OCI-LY7 (cell line): Measurements from ENCODE around the gene DOK3. TPM values are rescaled to one million over a fixed set of nuclear protein-coding genes. Genes with fewer than 3 reads are reported as not detected.

ENCODE experiments used
- BruUV-seq: library from RNA; stranded (reverse); fragments of 400-500 nt; replicated peaks from 2 replicates; lab custom pipeline; 2021; lab: Mats Ljungman, UMichigan
- CTCF ChIA-PET: fragments of 300-600 bp; sonication (Branson Sonifier 250); formaldehyde crosslinking; loops from one replicate; lab custom pipeline; 2022; ENCODE audit warnings: antibody characterized with exemption; ENCODE audit not compliant: unreplicated experiment; lab: Charles Lee
- POLR2A ChIA-PET: fragments of 300-600 bp; sonication (Branson Sonifier 250); formaldehyde crosslinking; loops from one replicate; lab custom pipeline; 2022; ENCODE audit warnings: antibody characterized with exemption; lab: Charles Lee
- DNase-seq: peaks from one replicate; pipeline ENCODE4 v3.0.0-alpha.2; 2015; ENCODE audit warnings: low spot score
- H2AFZ ChIP-seq: fragments of 200-600 bp; sonication (generic), shearing (Covaris generic); 2 replicates; pipeline ENCODE4 v1.6.1; 2014; ENCODE audit warnings: mild to moderate bottlenecking, antibody characterized with exemption, low read length, moderate library complexity
- H3K27ac ChIP-seq: fragments of 200-600 bp; sonication (generic); 2 replicates; pipeline ENCODE4 v1.5.1; 2014; ENCODE audit warnings: mixed run types, low read depth, mild to moderate bottlenecking, moderate library complexity, low read length, inconsistent platforms; ENCODE audit not compliant: poor library complexity, severe bottlenecking
- H3K36me3 ChIP-seq: fragments of 200-600 bp; sonication (generic); 2 replicates; pipeline ENCODE4 v1.6.1; 2014; ENCODE audit warnings: mild to moderate bottlenecking, antibody characterized with exemption, low read length, moderate library complexity, mixed read lengths; ENCODE audit not compliant: insufficient read depth
- H3K4me1 ChIP-seq: fragments of 200-600 bp; sonication (generic); 2 replicates; pipeline ENCODE4 v1.5.1; 2014; ENCODE audit warnings: mild to moderate bottlenecking, low read length; ENCODE audit not compliant: insufficient read depth, poor library complexity, severe bottlenecking
- H3K4me2 ChIP-seq: fragments of 200-600 bp; sonication (generic); 2 replicates; pipeline ENCODE4 v1.6.1; 2014; ENCODE audit warnings: mild to moderate bottlenecking, low read length
- H3K4me3 ChIP-seq: fragments of 200-600 bp; sonication (generic); 2 replicates; pipeline ENCODE4 v1.5.1; 2014; ENCODE audit warnings: mild to moderate bottlenecking, low read depth, low read length; ENCODE audit not compliant: poor library complexity, severe bottlenecking
- H3K79me2 ChIP-seq: fragments of 200-600 bp; sonication (generic); 2 replicates; pipeline ENCODE4 v1.6.1; 2016; ENCODE audit warnings: low read depth, mild to moderate bottlenecking, low read length, moderate library complexity, mixed read lengths; ENCODE audit not compliant: insufficient read depth
- H3K9me2 ChIP-seq: fragments of 200-600 bp; sonication (generic); 2 replicates; pipeline ENCODE4 v1.6.1; 2016; ENCODE audit warnings: mild to moderate bottlenecking, low read length, mixed read lengths; ENCODE audit not compliant: insufficient read depth
- H3K9me3 ChIP-seq: fragments of 200-600 bp; sonication (generic); 2 replicates; pipeline ENCODE4 v1.6.1; 2014; ENCODE audit warnings: mild to moderate bottlenecking, mixed run types, low read length, mixed read lengths
- H4K20me1 ChIP-seq: fragments of 200-600 bp; sonication (generic); 2 replicates; pipeline ENCODE4 v1.6.1; 2014; ENCODE audit warnings: mild to moderate bottlenecking, antibody characterized with exemption, low read length, moderate library complexity, mixed read lengths; ENCODE audit not compliant: insufficient read depth
- EZH2phosphoT487 ChIP-seq: fragments of 200-600 bp; sonication (generic); IDR thresholded peaks from 2 replicates; pipeline ENCODE4 v1.6.1; 2018; ENCODE audit warnings: low read depth, borderline replicate concordance, mild to moderate bottlenecking, mixed run types, antibody characterized with exemption, low read length, moderate library complexity, mixed read lengths
- intact Hi-C: fragments of 100-400 bp; cut with micrococcal nuclease; formaldehyde crosslinking; loops from one replicate; pipeline ENCODE4 v1.10.0; 2022; ENCODE audit not compliant: unreplicated experiment
- total RNA-seq, 2 experiments: library from RNA; depleted of rRNA in 1 of 2; stranded (reverse); fragments of >200 nt in 1 of 2; shearing (Covaris generic) in 1 of 2; gene quantifications; 2 replicates each; pipeline ENCODE4 v1.2.3, GENCODE V29; 2014 to 2022
- TF ChIP-seq, protein P1 (sequence below): fragments of 200-600 bp; sonication (generic); conservative IDR thresholded peaks from 2 replicates; pipeline ENCODE4 v1.5.1; 2014; ENCODE audit warnings: mild to moderate bottlenecking, antibody characterized with exemption, low read length, moderate library complexity, mixed read lengths

DOK3 gene
- total RNA-seq, 2 experiments from 2014 or later = 186 to 260 TPM

DNA sequence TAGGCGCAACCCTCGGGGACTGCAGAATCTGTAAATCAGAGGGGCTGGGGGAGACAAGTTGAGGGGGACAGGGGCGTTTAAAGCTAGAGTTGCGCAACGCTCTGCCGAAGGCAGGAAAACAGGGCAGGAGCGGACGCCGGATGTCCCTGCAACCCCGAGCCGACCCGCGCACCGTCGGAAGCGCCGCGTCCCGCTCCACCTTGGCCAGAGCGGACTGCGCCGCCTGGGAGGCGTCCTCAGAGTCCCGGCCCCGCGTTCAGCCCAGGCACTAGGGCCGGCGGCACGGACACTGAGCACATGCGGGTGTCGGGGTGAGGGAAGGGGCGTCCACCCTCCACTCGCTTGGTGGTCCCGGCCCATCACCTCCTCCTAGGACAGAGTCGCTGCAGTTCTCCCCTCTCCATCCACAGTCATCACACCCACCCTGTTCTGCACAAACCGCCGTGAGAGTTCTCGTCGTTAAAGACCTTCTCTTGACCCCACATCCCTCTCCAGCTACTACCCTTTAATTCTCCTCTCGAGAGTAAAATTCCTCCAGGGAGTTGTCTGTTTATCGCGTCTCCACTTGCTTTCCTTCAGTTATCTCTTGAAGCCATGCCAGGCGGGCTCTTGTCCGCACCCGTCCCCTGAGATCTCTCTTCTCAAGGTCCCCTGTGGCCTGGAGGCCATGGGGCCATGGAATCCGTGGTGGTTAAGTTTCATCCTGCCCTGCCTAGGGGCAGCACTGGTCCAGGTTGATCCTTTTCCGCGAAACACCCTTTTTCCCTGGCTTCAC, 11.4 kb downstream of the DOK3 start:
- intact Hi-C loops = no loop called here
- no TSS peak for BruUV-seq

DNA sequence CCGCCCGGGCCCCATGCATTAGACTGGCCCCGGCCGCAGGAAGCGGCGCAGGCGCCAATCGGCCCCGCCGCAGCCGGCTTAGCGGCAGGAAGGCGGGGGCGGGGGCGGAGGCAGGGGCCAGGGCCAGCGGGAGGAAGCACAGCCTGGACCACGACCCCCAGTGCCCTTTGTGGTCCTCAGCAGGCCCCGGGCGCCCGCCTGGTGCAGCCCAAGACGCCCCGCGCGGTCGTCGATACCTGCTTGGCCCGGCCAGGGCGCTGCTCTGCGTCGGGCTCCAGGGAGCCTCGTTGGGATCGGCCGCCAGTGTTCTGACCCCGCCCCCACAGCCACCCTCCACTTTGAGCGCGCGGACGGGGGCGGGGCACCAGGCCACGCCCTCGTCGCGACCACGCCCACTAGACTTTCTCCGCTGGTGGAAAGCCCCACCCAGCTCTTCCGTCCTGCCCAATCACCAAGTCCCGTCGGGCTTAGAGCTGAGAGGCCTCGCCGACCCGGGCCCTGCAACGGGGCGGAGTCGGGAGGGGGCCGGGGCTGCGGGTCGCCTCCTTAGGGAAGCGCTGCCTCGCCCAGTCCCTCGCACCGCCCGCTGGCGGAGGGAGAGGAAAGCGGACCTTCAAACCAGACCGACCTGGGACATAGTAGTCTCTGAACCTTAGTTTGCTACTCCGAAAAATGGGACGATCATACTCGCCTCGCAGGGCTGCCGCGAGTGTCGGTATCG, 12.2 kb downstream of the DOK3 start, which contains the start of gene PDLIM7:
Gene PDLIM7 (minus strand): TSS at position 313 of the 721 bp plus-strand sequence. CDS start 1,092 bp downstream, outside the sequence.
- ChIA-PET CTCF (interaction anchor here (0.6 to 1.0 kb wide), 5 partner anchors 10 to 385 kb away, joined by 3 to 4 read pairs (median 3); no protein-coding TSS in a partner anchor), POLR2A (interaction anchor here (0.8 to 2.8 kb wide), 4 partner anchors 12 to 109 kb away, joined by 3 to 24 read pairs (median 4); partner anchors contain the start of gene DOK3)
- Histone ChIP-seq H3K4me2 (peak within 1 kb of the TSS; percentile 96), H3K27ac (peak within 1 kb of the TSS; percentile 29), H3K9me2 (no peaks in the 10 kb centered on the region), H2AFZ (peak within 1 kb of the TSS; percentile 50; the same call in 1 of the 2 replicates), H4K20me1 (peaks cover 6% of the 10 kb centered on the region; the same call in 1 of the 2 replicates), H3K79me2 (no peaks in the 10 kb centered on the region), H3K36me3 (peaks cover 6% of the 10 kb centered on the region; the same call in 1 of the 2 replicates), H3K4me1 (peaks cover 60% of the 10 kb centered on the region), H3K9me3 (no peaks in the 10 kb centered on the region), H3K4me3 (peak within 1 kb of the TSS; percentile 81)
- intact Hi-C loops = loop anchor here (2.0 kb wide), 2 partner anchors 43 to 107 kb away; no protein-coding TSS in a partner anchor
- BruUV-seq = no TSS peak
- TF ChIP-seq EZH2phosphoT487 = no peak
- TF ChIP-seq, protein P1, sequence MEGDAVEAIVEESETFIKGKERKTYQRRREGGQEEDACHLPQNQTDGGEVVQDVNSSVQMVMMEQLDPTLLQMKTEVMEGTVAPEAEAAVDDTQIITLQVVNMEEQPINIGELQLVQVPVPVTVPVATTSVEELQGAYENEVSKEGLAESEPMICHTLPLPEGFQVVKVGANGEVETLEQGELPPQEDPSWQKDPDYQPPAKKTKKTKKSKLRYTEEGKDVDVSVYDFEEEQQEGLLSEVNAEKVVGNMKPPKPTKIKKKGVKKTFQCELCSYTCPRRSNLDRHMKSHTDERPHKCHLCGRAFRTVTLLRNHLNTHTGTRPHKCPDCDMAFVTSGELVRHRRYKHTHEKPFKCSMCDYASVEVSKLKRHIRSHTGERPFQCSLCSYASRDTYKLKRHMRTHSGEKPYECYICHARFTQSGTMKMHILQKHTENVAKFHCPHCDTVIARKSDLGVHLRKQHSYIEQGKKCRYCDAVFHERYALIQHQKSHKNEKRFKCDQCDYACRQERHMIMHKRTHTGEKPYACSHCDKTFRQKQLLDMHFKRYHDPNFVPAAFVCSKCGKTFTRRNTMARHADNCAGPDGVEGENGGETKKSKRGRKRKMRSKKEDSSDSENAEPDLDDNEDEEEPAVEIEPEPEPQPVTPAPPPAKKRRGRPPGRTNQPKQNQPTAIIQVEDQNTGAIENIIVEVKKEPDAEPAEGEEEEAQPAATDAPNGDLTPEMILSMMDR = no peak
- DNase-seq = peak; percentile 96

More for the DNA sequence above, 11.4 kb downstream of the DOK3 start:
- H2AFZ ChIP-seq = peak overlapping the region; percentile 50; the same call in 1 of the 2 replicates
- H3K79me2 ChIP-seq = no peaks in the 10 kb centered on the region
- H3K9me2 ChIP-seq = no peaks in the 10 kb centered on the region
- H3K27ac ChIP-seq = no peak overlapping the region
- peaks cover 67% of the 10 kb centered on the region for H3K4me1 ChIP-seq
- H3K9me3 ChIP-seq = no peaks in the 10 kb centered on the region
- no peak for DNase-seq
- peak overlapping the region; percentile 96 for H3K4me2 ChIP-seq
- CTCF ChIA-PET = interaction anchor here (0.5 to 1.0 kb wide), 5 partner anchors 9 to 109 kb away, joined by 3 to 4 read pairs (median 3); no protein-coding TSS in a partner anchor
- peaks cover 13% of the 10 kb centered on the region for H3K36me3 ChIP-seq
- peak overlapping the region; percentile 81 for H3K4me3 ChIP-seq
- peaks cover 6% of the 10 kb centered on the region; the same call in 1 of the 2 replicates for H4K20me1 ChIP-seq
- TF ChIP-seq EZH2phosphoT487 = no peak
- TF ChIP-seq, protein P1 = no peak
- POLR2A ChIA-PET = interaction anchor here (0.8 to 2.8 kb wide), 4 partner anchors 12 to 109 kb away, joined by 3 to 24 read pairs (median 4); partner anchors contain the start of gene DOK3
